GM19035 (cell line): ENCODE results near the gene TBCD.

ENCODE experiments used
- ATAC-seq: cut with Tn5 transposase; IDR thresholded peaks from one replicate; pipeline ENCODE4 v1.9.1; 2021; ENCODE audit not compliant: unreplicated experiment

TBCD gene

DNA sequence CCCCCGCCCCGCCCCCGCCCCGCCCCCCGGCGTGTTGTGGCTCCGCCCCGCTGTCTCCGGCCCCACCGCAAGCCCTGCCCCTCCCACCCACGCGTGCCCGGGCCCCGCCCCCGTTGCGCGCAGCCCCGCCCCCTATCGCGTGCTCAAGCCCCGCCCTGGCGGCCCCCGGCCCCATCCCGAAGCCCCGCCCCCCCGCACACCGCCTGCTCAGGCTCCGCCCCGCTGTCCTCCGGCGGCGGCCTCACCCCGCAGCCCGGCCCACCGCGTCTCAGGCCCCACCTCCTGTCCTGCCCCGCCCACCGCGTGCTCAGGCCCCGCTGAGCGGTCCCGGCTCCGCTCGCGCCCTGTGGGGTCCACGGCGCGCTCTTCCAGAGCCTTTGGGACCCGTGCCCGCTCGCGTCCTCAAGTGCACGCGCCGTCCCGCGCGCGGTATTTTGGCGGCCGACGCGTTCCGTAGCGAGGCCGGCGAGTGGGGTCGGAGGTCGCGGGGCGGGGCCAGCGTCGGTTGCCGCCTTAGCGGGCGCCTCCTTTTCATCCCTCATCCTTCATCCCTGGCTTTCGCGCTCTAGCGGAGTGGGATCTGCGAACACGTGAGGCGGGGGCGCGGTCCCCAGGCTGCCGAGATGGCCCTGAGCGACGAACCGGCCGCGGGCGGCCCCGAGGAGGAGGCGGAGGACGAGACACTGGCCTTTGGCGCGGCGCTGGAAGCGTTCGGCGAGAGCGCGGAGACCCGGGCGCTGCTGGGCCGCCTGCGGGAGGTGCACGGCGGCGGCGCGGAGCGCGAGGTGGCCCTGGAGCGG, at the start of gene TBCD:
TBCD (plus strand) TSS at position 495 of the 800 bp plus-strand sequence; CDS start at position 624, 129 bp downstream.
- peak; percentile 77 for ATAC-seq

GRCh38 chr17:82702231-82702927, 49.5 kb upstream of the TBCD start:
- no peak for ATAC-seq

GRCh38 chr17:82703036-82703745, 48.7 kb upstream of the TBCD start:
- no peak for ATAC-seq

- ATAC-seq: no peak
These were observed 47.7 kb upstream of the TBCD start for GRCh38 chr17:82703935-82704865.

- ATAC-seq: no peak
These were observed 47.0 kb upstream of the TBCD start for GRCh38 chr17:82704886-82705285.

DNA sequence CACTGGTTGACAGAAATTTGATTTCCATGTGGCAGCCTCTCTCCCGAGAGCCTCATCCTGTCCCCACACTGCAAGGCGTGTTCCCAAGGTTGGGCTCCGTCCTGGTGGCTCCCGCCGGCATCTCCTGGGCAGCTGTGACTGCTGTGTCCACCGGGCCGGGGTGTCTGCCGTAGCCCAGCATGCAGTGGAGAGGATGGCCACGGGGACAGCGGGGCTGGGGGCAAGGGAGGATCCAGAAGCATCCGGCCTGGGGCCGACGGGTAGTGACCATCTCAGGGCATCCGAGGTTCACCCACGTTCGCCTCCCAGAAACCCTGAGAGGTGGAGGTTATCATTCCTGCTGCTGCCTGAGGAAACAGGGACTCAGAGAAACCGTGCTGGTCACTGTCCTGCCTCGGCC, 46.1 kb upstream of the TBCD start:
- no peak for ATAC-seq

DNA sequence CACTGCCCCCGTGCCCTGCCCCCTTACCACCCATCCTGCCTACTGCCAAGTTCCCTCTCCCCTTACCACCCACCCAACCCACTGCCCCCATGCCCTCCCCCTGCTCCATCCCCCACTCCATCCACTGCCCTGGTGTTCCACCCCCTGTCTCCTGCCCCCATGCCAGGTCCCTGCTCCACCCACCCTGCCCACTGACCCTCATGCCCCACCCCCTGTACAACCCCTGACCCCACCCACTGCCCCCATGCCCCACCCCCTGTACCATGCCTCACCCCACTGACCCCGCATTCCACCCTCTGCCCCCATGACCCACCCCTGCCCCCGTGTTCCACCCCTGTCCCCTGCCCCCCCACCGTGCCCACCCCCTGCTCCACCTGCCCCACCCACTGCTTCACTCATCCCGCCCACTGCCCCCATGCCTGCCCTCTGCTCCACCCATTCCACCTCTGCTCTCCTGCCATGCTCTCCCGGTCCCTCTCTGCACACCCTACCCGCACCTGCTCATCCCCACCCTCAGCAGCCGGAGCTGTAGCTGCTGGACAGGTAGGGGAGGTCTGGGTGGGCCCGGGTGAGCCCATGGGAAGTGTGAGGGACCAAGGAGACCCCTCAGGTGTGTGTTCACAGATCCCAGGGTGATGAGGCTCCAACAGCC, 42.7 kb upstream of the TBCD start:
- ATAC-seq: no peak

DNA sequence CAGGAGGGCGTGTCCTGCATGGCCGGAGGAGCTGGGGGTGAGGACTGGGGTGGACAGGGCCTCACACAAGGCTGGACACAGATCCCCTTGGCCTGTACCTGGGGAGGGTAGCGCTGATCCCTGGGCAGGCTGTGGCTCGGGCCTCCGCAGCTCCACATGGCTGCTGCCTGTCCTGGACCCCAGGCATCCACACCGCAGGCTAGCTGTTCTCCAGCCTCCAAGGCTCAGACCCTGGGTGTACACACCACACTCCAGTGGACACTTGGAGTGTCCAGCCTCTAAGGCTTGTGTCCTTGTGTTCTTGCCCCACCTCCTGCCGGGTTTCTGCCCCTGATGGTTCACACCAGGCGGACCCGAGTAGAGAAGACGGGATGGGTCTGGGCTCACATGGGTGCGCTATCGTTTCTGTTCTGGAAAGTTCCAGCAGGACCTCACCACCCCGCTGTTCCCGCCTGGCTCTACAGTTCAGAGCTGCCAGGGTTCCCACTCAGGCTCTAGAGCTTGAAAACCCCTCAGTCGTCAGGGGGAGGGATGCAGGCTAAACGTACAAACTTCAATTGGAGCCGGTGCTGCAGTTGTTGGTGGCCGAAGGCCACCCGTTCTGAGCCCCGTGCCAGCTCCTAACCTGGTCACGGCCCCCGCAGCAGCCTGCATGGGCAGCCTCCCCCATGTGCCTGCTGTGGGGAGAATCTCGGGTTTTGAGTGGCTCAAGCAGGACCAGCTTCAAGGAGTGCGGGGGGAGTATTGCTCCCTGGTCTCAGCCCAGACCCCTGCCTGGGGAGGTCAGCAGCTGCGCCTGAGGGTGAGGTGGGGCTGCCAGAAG, 42.0 kb upstream of the TBCD start:
- no peak for ATAC-seq

DNA sequence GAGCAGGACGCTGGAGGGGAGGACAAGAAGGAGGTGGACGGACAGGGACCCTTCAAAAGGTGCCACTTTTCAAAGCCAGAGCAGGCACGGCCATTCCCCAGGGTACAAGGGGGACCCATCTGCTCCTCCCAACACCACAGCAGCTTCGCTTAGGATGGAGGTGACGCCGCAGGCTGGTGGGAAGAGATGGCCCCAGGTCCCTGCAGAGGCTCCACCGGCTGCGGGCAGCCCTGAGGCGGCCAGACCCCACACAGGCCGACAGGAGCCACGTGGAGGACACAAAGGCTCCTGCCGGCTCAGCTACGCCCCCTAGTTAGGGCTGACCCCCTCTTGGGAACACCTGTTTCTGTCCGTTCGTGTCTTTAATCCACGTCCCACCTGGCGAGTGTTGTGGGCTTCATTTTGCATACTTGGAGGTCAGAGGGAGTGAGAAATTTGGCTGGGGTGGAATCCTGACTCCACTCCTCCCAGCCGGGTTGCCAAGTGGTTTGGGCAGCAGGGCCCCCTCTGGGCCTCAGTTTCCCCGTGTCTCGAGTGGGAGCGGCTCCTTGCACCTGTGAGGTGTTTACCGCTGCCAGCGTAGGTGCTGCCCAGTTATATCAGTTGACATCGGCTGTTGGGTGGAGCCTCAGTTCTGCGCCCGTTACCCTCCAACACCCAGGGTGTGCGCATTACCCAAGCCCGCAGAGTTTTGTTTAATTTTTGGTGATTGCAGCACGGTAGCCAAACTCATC, 41.2 kb upstream of the TBCD start:
- ATAC-seq: no peak

DNA sequence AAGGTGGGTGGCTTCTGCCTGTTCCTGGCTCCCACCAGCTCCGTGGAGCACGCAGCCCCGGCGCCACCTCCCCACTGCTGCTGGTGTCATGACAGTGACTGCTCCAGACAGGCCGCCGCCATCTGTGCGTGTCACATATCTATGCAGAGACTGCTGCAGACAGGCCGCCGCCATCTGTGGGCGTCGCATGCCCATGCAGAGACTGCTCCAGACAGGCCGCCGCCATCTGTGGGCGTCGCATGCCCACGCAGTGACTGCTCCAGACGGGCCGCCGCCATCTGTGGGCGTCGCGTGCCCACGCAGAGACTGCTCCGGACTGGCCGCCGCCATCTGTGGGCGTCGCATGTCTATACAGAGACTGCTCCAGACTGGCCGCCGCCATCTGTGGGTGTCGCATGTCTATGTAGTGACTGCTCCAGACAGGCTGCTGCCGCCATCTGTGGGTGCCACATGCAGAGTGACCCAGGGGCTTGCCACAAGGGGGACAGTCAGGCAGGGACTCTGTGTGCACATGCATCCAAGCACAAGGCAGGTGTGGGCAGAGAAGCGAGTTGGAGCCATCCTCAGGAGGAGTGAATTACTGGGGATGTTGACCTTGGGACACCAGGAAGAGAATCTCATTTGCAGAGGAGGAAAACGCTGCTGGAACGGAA, 38.7 kb upstream of the TBCD start:
- no peak for ATAC-seq

- ATAC-seq: peak; percentile 70
These were observed 35.5 kb upstream of the TBCD start, which contains the start of gene FN3KRP for GRCh38 chr17:82716203-82717010. TSS of gene FN3KRP (plus strand) at chr17:82716706. CDS start at chr17:82716756, 50 bp downstream.

GRCh38 chr17:82718986-82719685, 32.7 kb upstream of the TBCD start:
- ATAC-seq: no peak

DNA sequence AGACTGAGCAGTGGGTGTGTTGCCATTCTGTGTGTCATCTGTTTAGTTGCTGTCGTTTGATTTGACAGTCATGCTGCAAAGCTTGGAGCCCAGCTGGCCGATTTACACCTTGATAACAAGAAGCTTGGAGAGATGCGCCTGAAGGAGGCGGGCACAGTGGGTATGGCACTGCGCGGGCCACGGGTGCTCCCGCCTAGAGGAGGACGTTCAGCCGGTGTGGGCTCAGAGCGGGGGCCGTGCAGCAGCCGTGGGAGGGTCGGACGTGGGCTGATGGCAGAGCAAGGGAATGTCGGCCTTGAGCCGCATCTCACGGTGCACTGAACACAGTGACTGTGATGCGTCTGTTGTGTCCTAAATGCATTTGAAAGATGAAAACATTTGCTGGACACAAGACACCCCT, 31.7 kb upstream of the TBCD start:
- no peak for ATAC-seq

DNA sequence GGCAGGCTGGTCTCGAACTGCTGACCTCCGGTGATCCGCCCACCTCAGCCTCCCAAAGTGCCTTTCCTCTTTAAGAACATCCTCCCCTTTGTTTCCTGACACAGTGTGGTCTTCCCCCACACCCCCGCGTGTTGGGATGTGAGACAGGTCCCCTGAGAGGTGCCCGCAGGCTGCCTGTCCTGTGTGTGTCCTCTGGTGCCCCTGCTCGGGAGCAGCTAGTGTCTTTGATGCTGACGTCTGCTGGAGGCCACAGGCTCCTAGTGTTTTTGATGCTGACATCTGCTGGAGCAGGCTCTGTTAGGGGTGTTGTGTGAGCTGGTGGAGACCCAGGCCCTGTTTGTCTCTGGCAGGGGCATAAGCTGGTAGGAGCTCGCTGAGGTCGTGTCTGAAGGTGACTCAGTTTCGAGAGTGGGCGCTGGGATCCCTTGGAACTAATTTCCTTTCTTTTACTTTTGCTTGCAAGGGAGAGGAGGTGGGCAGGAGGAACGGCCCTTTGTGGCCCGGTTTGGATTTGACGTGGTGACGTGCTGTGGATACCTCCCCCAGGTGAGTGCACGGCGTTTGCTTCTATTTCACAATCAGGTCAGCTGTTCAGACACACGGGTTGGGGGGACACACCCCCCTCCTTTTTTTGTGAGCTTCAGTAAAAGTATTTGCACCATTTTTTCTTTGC, 29.4 kb upstream of the TBCD start:
- no peak for ATAC-seq

DNA sequence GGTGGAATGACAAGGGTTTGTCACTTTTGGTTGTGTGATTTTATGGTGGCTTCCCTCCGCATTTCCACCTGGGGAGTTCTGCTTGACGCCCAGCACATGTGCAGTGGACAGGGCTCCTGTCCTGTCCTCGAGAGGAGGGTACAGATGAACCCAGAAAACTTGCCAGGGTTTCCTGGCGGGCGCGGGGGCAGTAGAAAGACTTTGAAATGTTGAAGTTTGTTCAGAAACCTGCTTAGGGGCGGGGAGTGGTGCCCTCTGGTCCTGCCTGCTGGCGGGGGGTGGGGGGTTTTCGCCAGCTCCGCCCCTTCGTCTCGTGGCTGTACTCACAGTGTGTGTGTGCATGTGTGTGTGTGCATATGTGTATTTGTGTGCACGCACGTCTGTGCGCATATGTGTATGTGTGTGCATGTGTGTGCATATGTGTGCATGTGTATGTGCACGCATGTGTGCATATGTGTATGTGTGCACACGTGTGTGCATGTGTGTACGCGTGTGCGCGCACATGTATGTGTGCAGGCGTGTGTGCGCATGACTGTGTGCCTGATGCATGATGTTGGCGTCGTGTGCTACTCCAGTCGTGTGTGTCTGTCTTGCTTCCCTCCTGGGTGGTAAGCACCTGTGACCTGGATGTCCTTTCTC, 28.6 kb upstream of the TBCD start:
- no peak for ATAC-seq

DNA sequence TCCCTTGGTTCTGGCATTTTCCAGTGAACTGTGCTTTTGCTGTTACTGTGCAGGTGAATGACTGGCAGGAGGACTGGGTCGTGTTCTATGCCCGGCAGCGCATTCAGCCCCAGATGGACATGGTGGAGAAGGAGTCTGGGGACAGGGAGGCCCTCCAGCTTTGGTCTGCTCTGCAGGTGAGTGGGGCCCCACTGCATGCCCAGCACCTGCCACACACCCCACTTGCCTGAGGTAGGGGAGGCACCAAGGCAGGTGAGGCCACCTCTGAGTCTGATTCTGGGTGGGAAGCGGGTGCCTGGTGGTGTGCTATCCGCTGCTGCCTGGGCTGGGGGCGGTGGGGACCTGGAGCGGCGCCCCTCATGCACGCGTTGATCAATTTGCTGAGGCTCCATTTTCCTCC, 25.4 kb upstream of the TBCD start:
- no peak for ATAC-seq
